ENCODE results near the gene ARHGAP26. TPM values are rescaled to one million over a fixed set of nuclear protein-coding genes. Genes with fewer than 3 reads are reported as not detected.

The ARHGAP26 gene
- total and polyA plus RNA-seq, 2 donors (not counting 3 experiments of a cell fraction or from before 2014, with no cell fraction given): 3.1 to 16.2 TPM

DNA sequence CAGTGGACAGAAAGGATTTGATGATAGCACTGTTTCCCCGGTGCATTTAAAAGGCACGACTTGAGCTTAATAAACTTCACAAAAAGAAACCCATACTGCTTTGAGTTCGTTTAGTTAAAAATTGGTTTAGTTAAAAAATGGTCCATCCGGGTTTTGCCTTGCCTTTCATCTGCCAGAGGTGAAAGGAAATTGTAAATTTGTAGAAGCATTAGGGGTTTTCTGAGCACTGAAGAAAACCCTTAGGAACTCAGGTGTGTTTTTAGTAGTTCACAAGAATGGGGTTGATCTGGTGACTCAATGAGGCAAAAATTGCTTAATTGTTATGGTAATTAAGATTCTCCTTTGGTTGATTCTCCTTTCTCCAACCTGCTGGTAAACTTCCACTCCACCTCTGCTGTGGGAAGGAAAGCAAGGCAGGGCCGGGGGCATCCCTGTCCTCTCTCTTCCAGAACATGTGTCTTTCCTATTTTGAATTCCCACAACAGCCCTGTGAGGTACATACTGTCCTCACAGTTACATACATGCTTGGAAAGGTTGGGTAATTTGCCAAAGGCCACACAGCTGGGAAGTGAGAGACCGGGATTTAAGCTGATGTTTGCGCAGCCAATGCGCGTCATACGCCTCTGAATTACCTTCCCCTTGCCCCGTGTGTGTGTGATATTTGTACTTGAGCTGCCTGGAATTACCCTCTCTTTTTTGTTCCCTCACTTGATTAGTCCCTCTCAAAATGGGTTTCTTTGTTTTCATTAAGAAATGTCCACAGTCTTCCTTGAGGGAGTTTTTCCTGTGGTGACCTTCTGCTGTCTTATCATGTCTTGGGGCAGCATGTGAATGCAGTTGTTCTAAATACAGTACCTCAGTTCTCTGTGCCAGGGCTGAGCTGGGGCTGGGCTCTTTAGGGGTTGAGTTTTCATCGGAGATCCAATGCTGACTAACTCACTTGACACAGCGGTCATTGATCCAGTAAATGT, 94.4 kb downstream of the ARHGAP26 start:
- H3K79me2 ChIP-seq (ENCODE audit: control insufficient read depth, insufficient read depth, low read length): no peaks in the 10 kb centered on the region
- H3K36me3 ChIP-seq (ENCODE audit: control insufficient read depth in 2 of 2, extremely low read depth in 1 of 2, insufficient read depth in 2 of 2, low read length in 2 of 2): no peaks in the 10 kb centered on the region
- no peak overlapping the region for H3K27ac ChIP-seq (ENCODE audit: insufficient read depth, low read depth, low read length)
- peaks cover 2% of the 10 kb centered on the region for H3K4me1 ChIP-seq (ENCODE audit: control insufficient read depth, extremely low read depth, insufficient read depth, low read length)
- no peak overlapping the region for H2AFZ ChIP-seq (ENCODE audit: low read depth, low read length)
- no peak for FAIRE-seq
- no TSS peak for BruUV-seq (replicated peaks)
- no peaks in the 10 kb centered on the region for H4K20me1 ChIP-seq (replicated peaks; ENCODE audit: control insufficient read depth, extremely low read depth, insufficient read depth, low read length)
- intact Hi-C loops (cut with micrococcal nuclease): no loop called here
- no peaks in the 10 kb centered on the region for H3K27me3 ChIP-seq (ENCODE audit: control insufficient read depth in 2 of 2, insufficient read depth in 2 of 2, low read length in 2 of 2)
- POLR2A ChIA-PET: no interaction called here
- H3K9me3 ChIP-seq (replicated peaks; ENCODE audit: control insufficient read depth, insufficient read depth, low read length): no peaks in the 10 kb centered on the region
- no peak for DNase-seq (ENCODE audit: low read depth, low spot score)
- no peak for TF ChIP-seq MYC (IDR thresholded peaks at IDR 0.05; ENCODE audit: low read depth, low read length)
- TF ChIP-seq JUN (IDR thresholded peaks at IDR 0.05; ENCODE audit: borderline replicate concordance, insufficient read depth, insufficient read length, low read depth): no peak
- no peak for TF ChIP-seq EZH2 (IDR thresholded peaks at IDR 0.05; ENCODE audit: borderline replicate concordance, low read depth, low read length, severe bottlenecking)
- no peak for TF ChIP-seq POLR2AphosphoS5 (IDR thresholded peaks at IDR 0.05; ENCODE audit: insufficient read depth, low read depth, low read length)
- no peak for TF ChIP-seq GATA2 (IDR thresholded peaks at IDR 0.05; ENCODE audit: insufficient read depth, insufficient read length, low read depth, low read length)
- TF ChIP-seq, protein P1, sequence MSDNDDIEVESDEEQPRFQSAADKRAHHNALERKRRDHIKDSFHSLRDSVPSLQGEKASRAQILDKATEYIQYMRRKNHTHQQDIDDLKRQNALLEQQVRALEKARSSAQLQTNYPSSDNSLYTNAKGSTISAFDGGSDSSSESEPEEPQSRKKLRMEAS (IDR thresholded peaks at IDR 0.05; ENCODE audit: insufficient read depth, insufficient read length): no peak
- no peak overlapping the region for H3K4me2 ChIP-seq (ENCODE audit: insufficient read depth, low read length)
- H3K9ac ChIP-seq (replicated peaks; ENCODE audit: extremely low read depth, insufficient read depth, low read length): no peak overlapping the region
- no peaks in the 10 kb centered on the region for H3K9me1 ChIP-seq (replicated peaks; ENCODE audit: control insufficient read depth, extremely low read depth, insufficient read depth, low read length)
- CTCF ChIA-PET: interaction anchor here (1.3 to 3.2 kb wide), 10 partner anchors 10 to 152 kb away, joined by 3 to 24 read pairs (median 8); partner anchors contain the start of gene ARHGAP26
- dilution Hi-C loops (cut with MboI; ENCODE audit: extremely low pct_ligation_motif_present, low sequenced_read_pairs): no loop called here
- H3K4me3 ChIP-seq (replicated peaks in 1 of 3; ENCODE audit: insufficient read depth in 1 of 3, low read depth in 1 of 3, low read length in 3 of 3): no peak overlapping the region
